GM18499 (cell line): ENCODE data around the gene FAM117B.
"Not testable (repeated sequence)": the region's sequence is repeated elsewhere in the genome, so short reads cannot be mapped to it uniquely, and the experiment has no call there.

Source experiments
- ATAC-seq: cut with Tn5 transposase; IDR thresholded peaks from one replicate; pipeline ENCODE4 v1.9.1; 2021; ENCODE audit warnings: moderate number of reproducible peaks; ENCODE audit not compliant: insufficient read depth, unreplicated experiment

The FAM117B gene

GRCh38 chr2:202693503-202693902 lies 58.7 kb downstream of the FAM117B start:
- ATAC-seq = no peak

GRCh38 chr2:202695166-202695565 lies 60.4 kb downstream of the FAM117B start:
- ATAC-seq = no peak

DNA sequence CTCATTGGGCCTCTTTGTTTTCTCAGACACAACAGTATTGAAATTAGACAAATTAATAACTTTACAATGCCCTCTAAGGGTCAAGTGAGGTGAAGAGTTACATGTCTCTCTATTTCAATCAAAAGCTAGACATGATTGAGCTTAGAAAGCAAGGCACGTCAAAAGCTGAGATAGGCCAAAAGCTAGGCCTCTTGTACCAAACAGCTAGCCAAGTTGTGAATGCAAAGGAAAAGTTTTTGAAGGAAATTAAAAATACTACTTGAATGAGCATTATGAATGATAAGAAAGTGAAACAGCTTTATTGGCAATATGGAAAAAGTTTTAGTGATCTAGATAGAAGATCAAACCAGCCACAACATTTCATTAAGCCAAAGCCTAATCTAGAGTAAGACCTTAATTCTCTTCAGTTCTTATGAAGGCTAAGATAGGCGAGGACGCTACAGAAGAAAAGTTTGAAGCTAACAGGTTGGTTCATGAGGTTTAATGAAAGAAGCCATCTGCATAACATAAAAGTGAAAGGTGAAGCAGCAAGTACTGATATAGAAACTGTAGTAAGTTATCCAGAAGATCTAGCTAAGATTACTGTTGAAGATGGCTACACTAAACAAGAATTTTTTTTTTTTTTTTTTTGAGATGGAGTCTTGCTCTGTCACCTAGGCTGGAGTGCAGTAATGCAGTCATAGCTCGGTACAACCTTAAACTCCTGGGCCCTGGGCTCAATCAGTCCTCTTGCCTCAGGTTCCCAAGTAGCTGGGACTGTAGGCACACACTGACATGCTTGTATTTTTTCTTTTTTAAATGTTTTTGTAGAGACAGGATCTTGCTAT lies 65.5 kb downstream of the FAM117B start:
- ATAC-seq = no peak

DNA sequence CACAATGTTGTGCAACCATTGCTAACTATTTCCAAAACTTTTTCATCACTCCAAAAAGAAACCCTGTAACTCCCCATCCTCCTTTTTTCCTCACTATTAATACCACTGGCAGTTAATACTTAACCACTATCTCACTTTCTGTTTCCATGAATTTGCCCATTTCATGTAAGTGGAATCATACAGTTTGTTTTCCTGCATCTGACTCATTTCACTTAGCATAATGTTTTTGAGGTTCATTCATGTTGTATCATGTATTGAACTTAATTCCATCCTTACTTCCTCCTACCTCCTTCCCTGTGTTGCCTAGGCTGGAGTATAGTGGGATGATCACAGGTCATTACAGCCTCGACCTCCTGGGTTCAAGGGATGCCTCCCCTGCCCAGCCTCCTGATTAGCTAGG lies 68.3 kb downstream of the FAM117B start:
- no peak for ATAC-seq

DNA sequence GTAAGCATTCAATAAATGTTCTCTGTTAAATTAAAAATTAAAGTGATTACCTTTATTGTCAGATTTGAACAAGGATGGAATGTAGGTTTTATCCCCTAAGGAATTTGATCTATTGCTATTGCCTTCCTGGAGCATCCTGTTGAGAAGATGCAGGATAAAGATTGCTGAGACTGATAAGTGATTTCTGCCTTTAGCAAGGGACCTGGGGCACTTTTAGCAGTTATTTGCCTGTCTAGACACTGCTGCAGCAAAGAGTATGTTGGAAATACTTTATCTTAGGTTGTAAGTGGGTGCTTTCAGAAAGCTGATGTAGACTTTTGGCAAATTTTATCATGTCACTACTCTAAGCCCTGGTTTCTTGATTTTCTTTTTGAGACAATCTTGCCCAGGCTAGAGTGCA lies 69.5 kb downstream of the FAM117B start:
- ATAC-seq = no peak

GRCh38 chr2:202705446-202706020 lies 70.8 kb downstream of the FAM117B start:
- no peak for ATAC-seq

DNA sequence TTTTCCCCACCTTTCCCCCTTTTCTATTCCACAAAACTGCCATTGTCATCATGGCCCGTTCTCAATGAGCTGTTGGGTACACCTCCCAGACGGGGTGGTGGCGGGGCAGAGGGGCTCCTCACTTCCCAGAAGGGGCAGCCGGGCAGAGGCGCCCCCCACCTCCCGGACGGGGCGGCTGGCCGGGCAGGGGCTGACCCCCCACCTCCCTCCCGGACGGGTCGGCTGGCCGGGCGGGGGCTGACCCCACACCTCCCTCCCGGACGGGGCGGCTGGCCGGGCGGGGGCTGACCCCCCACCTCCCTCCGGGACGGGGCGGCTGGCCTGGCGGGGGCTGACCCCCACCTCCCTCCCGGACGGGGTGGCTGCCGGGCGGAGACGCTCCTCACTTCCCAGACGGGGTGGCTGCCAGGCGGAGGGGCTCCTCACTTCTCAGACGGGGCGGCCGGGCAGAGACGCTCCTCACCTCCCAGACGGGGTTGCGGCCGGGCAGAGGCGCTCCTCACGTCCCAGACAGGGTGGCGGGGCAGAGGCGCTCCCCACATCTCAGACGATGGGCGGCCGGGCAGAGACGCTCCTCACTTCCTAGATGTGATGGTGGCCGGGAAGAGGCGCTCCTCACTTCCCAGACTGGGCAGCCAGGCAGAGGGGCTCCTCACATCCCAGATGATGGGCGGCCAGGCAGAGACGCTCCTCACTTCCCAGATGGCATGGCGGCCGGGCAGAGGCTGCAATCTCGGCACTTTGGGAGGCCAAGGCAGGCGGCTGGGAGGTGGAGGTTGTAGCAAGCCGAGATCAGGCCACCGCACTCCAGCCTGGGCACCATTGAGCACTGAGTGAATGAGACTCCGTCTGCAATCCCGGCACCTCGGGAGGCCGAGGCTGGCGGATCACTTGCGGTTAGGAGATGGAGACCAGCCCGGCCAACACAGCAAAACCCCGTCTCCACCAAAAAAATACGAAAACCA lies 80.5 kb downstream of the FAM117B start:
- ATAC-seq = not testable (repeated sequence)

DNA sequence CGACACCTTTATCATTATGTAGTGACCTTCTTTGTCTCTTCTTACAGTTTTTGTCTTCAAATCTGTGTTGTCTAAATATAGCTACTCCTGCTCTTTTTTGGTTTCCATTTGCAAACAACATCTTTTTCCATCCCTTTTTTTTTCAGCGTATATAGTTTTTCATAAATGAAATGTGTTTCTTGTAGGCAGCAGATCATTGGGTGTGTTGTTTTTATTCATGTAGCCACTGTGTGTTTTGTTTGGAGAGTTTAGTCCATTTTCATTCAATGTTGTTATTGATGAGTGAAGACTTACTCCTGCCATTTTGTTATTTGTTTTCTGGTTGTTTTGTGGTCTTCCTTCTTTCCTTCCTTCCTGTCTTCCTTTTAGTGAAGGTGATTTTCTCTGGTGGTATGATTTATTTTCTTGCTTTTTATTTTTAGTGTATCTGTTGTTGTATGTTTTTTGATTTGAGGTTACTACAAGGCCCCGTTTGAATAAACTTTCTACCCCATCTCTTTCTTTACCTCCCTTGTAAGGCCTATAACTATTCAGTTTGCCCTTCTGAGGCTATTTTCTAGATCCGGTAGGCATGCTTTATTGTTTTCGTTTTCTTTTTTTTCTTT lies 81.4 kb downstream of the FAM117B start:
- no peak for ATAC-seq

GRCh38 chr2:202716953-202717597 lies 82.3 kb downstream of the FAM117B start:
- no peak for ATAC-seq

DNA sequence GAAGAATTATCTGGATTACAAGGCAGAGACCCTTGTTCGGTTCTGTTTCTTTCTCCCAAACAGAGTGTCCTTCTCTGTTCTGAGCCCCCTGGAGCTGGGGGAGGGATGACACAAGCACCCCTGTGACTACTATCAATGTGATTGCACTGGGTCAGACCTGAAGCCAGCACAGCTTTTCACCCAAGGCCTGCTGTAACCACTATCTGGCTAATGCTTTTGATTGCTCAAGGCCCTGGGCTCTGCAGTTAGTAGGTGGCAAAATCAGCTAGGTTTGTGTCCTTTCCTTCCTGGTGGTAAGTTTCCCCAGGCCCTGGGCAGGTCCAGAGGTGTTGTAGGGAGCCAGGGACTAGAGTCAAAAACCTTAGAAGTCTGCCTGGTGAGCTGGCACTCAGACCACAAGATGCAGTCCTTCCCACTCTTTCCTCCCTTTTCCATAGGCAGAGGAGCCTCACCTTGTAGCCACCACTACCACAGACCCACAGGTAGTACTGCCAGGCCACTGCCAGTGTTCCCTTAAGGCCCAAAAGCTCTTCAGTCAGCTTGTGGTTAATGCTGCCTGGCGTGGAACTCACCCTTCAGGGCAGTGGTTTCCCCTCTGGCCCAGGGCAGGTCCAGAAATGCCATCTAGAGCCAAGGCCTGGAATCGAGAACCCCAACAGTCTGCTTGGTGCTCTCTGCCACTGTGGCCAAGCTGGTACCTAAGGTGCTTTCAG lies 83.0 kb downstream of the FAM117B start:
- no peak for ATAC-seq

- ATAC-seq = no peak
Measured at GRCh38 chr2:202718614-202719013, 83.8 kb downstream of the FAM117B start.

DNA sequence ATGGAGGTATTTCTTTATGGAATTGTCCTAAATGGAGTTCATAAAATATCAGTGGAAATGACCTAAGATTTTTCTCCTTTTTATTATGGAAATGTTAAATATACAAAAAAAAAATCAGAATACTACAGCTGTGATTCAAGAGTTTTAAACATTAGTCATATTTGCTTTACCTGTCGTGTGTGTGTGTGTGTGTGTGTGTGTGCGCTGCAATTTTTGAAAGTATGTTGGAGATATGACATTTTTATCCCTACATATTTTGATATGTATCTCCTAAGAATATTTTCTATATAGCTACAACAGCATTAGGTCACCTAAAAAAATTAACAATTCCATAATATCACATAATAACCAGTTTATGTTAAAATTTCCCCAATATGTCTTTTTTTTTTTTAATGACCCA lies 85.5 kb downstream of the FAM117B start:
- ATAC-seq = no peak

GRCh38 chr2:202721621-202722020 lies 86.9 kb downstream of the FAM117B start:
- ATAC-seq = no peak

- ATAC-seq = no peak
Measured at GRCh38 chr2:202723746-202724145, 89.0 kb downstream of the FAM117B start.

GRCh38 chr2:202726070-202726469 lies 91.3 kb downstream of the FAM117B start:
- no peak for ATAC-seq

DNA sequence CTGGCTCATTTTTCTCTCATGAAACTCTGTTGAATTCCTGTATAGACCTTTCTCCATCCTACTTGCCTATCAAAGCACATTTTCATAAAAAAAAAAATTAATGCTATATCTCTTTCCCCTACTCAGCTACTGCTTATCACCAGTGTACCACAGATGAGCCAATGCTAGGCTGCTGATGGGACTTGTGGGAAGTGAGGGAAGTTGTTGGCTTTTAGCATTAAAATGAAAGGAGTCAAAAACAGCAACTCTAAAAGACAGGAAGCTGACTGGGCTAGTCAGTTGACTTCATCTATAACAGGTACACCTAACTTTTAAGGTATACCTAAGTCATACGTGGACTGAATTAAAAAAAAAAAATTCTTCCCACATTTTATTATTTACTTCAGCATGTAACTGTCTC lies 102.1 kb downstream of the FAM117B start:
- ATAC-seq = no peak

GRCh38 chr2:202743613-202744012 lies 108.8 kb downstream of the FAM117B start:
- ATAC-seq = no peak

GRCh38 chr2:202749477-202749876 lies 114.7 kb downstream of the FAM117B start:
- ATAC-seq = no peak

GRCh38 chr2:202750763-202751427 lies 116.1 kb downstream of the FAM117B start:
- no peak for ATAC-seq
